ENCODE results near the gene INSIG1. TPM values are rescaled to one million over a fixed set of nuclear protein-coding genes. Genes with fewer than 3 reads are reported as not detected.
A peak's percentile ranks its signal among the peaks of the same experiment; 100 is the strongest.

INSIG1 gene
- total and polyA plus RNA-seq, 10 donors: 15.8 to 61.8 (median 27.7) TPM

DNA sequence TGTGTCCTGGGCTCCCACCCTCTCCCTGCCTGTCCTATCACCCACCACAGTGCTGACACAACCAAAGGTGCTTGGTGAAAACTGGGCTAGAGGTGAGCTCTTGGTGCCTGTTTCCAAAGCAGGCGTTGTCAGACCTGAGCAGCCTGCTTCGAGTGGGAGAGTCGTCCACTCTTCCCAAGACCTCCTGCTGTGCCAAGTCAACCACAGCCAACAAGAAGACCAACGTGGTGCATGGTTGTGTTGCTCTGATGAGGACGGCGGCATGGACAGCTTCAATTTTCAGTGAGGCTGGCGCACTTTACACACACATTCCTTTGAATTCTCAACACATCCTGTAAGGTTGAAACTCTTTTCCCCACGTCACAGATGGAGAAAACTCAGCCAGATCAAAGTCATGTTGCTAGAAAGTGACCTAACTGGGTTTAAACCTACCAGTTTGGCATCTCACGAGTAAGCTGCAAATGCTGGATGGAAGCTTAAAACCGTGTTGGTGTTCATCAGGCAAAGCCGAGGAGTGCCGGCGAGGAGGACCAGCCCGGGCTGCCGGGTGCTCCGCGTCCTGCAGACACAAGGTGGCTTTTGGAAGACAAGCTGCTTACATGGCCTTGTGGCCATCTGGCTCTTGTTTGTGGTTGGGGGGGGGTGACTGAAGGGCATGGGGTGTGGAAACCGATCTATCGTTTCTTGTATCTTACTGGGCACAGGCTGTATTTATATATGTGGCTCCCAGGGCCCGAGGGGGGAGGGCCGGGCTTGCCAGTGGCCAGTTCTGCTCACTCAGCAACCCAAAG is 39.3 kb downstream of the INSIG1 start:
- no peak overlapping the region for H3K27ac ChIP-seq

DNA sequence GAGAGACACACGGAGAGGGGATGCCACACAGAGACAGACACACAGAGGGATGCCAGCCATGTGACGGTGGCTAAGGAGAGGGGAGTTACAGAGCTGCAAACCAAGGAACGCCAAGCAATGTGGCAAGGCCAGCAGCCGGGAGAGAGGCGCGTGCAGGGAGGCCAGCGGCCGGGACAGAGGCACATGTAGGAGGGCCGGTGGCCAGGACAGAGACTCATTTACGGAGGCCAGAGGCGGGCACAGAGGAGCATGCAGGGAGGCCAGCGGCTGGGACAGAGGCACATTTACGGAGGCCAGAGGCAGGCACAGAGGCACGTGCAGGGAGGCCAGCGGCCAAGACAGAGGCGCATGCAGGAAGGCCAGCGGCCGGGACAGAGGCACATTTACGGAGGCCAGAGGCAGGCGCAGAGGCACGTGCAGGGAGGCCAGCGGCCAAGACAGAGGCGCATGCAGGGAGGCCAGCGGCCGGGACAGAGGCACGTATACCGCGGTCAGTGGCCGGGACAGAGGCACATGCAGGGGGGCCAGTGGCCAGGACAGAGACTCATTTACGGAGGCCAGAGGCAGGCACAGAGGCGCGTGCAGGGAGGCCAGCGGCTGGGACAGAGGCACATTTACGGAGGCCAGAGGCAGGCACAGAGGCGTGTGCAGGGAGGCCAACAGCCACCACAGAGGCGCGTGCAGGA is 40.4 kb downstream of the INSIG1 start:
- 84 to 88% (median 88%) methylated on average over 37 of the region's 37 CpGs for WGBS, 5 donors
- Histone ChIP-seq H3K36me3 (no peaks in the 10 kb centered on the region), H3K4me1 (peaks cover 0 to 15% (median 0%) of the 10 kb centered on the region in 6 donors), H3K27ac (no peak overlapping the region), H3K4me3 (no peak overlapping the region), H3K9me3 (no peaks in the 10 kb centered on the region), H3K27me3 (replicated peaks in 1 of 7) (peaks cover 0 to 33% (median 0%) of the 10 kb centered on the region in 7 donors)
- TF ChIP-seq POLR2A (IDR thresholded peaks at IDR 0.05) (no peak), POLR2AphosphoS5 (IDR thresholded peaks at IDR 0.05) (no peak)
- TF ChIP-seq, protein P1, sequence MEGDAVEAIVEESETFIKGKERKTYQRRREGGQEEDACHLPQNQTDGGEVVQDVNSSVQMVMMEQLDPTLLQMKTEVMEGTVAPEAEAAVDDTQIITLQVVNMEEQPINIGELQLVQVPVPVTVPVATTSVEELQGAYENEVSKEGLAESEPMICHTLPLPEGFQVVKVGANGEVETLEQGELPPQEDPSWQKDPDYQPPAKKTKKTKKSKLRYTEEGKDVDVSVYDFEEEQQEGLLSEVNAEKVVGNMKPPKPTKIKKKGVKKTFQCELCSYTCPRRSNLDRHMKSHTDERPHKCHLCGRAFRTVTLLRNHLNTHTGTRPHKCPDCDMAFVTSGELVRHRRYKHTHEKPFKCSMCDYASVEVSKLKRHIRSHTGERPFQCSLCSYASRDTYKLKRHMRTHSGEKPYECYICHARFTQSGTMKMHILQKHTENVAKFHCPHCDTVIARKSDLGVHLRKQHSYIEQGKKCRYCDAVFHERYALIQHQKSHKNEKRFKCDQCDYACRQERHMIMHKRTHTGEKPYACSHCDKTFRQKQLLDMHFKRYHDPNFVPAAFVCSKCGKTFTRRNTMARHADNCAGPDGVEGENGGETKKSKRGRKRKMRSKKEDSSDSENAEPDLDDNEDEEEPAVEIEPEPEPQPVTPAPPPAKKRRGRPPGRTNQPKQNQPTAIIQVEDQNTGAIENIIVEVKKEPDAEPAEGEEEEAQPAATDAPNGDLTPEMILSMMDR (IDR thresholded peaks at IDR 0.05 in 8 of 11, conservative IDR thresholded peaks at IDR 0.05 in 3 of 11): no peak
- intact Hi-C loops (cut with DNase I; ENCODE audit: low total_unique reads): no loop called here
- DNase-seq: no peak

More for the DNA sequence above, 39.3 kb downstream of the INSIG1 start:
- Histone ChIP-seq H3K9me3 (no peaks in the 10 kb centered on the region), H3K4me1 (peaks cover 0 to 15% (median 0%) of the 10 kb centered on the region in 6 donors), H3K36me3 (no peaks in the 10 kb centered on the region), H3K4me3 (no peak overlapping the region), H3K27me3 (replicated peaks in 1 of 7) (peaks cover 0 to 35% (median 0%) of the 10 kb centered on the region in 7 donors)
- 84 to 86% (median 85%) methylated on average over 21 of the region's 21 CpGs for WGBS, 5 donors
- TF ChIP-seq, protein P1 (IDR thresholded peaks at IDR 0.05 in 8 of 11, conservative IDR thresholded peaks at IDR 0.05 in 3 of 11): no peak
- no peak for TF ChIP-seq POLR2A (IDR thresholded peaks at IDR 0.05)
- TF ChIP-seq POLR2AphosphoS5 (IDR thresholded peaks at IDR 0.05): no peak
- DNase-seq: no peak
- intact Hi-C loops (cut with DNase I; ENCODE audit: low total_unique reads): no loop called here

DNA sequence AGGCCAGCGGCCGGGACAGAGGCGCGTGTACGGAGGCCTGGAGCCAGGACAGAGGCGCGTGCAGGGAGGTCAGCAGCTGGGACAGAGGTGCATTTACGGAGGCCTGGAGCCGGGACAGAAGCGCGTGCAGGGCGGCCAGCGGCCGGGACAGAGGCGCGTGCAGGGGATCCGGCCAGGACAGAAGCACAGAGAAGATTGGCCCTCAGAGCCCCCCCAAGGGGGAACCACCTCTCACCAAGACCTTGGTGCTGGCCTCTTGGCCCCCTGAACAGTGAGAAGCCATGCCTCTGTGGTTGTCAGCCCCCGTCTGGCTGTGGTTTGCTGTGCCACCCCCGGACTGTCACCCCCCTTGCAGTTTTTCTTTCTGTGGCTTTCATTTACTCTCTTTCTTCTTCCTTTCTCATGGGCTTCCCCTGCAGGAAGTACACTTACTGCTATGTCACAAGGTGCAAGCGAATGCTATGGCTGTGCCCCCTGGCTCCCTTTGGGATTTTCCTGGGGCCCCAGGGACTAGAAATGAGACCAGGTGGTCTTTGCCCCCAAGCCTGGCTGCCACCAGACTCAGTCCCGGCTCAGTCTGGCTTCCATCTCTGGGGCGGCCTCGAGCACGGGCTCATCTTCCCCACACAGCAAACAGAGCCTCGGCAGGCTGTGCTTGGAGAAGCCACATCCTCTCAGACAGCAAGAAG is 41.1 kb downstream of the INSIG1 start:
- no peaks in the 10 kb centered on the region for H3K9me3 ChIP-seq
- no peak for DNase-seq
- no peak overlapping the region for H3K27ac ChIP-seq
- H3K36me3 ChIP-seq: no peaks in the 10 kb centered on the region
- TF ChIP-seq POLR2AphosphoS5 (IDR thresholded peaks at IDR 0.05) (no peak), POLR2A (IDR thresholded peaks at IDR 0.05) (no peak)
- TF ChIP-seq, protein P1 (IDR thresholded peaks at IDR 0.05 in 8 of 11, conservative IDR thresholded peaks at IDR 0.05 in 3 of 11): no peak
- 60 to 68% (median 62%) methylated on average over 25 of the region's 25 CpGs for WGBS, 5 donors
- H3K4me3 ChIP-seq: peak overlapping the region in 1 of 8 donors; percentile 22
- peaks cover 0 to 15% (median 0%) of the 10 kb centered on the region in 6 donors for H3K4me1 ChIP-seq
- intact Hi-C loops (cut with DNase I; ENCODE audit: low total_unique reads): no loop called here
- H3K27me3 ChIP-seq (replicated peaks in 1 of 7): peaks cover 0 to 39% (median 0%) of the 10 kb centered on the region in 7 donors
